GM19023 (cell line): ENCODE results near the gene EPHA6.

Experiments used
- ATAC-seq: cut with Tn5 transposase; IDR thresholded peaks from one replicate; pipeline ENCODE4 v1.9.1; 2021; ENCODE audit warnings: mild to moderate bottlenecking, moderate library complexity; ENCODE audit not compliant: unreplicated experiment

The EPHA6 gene

GRCh38 chr3:97764407-97765238, 950.2 kb downstream of the EPHA6 start, which contains the start of gene ARL6:
Gene ARL6 (plus strand): TSS chr3:97764758. CDS start chr3:97768108, 3,350 bp downstream.
- ATAC-seq = peak; percentile 97

DNA sequence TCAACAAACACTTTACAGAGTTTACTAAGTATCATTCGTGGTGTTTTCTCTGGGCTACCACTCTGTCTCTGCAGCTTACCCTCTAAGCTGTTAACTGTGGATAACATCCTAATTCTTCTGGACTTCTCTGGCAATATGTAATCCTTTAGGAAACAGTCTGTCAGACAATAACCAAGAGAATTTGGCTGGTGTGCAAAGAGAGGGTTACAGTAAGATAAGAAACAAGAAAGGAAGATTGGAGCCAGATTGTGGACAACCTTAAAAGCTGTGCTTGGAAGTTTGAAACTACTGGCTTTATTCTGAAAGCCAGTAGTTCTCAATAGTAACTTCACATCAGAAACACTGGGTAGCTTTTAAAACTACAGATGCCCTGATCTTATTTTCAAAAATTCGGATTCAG, 950.9 kb downstream of the EPHA6 start:
- no peak for ATAC-seq

DNA sequence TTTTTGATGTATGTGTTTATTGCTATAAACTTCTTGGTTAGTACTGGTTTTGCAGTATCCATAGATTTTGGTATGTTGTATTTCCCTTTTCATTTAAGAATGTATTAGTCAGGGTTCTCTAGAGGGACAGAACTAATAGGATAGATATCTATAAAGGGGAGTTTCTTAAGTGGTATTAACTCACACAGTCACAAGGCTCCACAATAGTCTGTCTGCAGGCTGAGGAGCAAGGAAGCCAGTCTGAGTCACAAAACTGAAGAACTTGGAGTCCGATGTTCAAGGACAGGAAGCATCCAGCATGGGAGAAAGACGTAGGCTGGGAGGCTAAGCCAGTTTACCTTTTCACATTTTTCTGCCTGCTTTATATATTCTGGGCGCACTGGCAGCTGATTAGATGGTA, 958.5 kb downstream of the EPHA6 start:
- ATAC-seq = no peak

GRCh38 chr3:97778152-97778551, 963.8 kb downstream of the EPHA6 start:
- ATAC-seq = no peak

GRCh38 chr3:97793420-97794019, 979.1 kb downstream of the EPHA6 start:
- peak; percentile 54 for ATAC-seq

- ATAC-seq = no peak
Observed at GRCh38 chr3:97795951-97796350, 981.6 kb downstream of the EPHA6 start.
